Limb (tissue), 2 donors: ENCODE results near the gene DMAC2L.
"Not testable (repeated sequence)": the region's sequence is repeated elsewhere in the genome, so short reads cannot be mapped to it uniquely, and the experiment has no call there.

ENCODE experiments used
- DNase-seq, 2 donors: peaks; one replicate each; pipeline ENCODE4 v3.0.0-alpha.2; 2016; ENCODE audit errors: extremely low spot score in 2 of 2

The DMAC2L gene

DNA sequence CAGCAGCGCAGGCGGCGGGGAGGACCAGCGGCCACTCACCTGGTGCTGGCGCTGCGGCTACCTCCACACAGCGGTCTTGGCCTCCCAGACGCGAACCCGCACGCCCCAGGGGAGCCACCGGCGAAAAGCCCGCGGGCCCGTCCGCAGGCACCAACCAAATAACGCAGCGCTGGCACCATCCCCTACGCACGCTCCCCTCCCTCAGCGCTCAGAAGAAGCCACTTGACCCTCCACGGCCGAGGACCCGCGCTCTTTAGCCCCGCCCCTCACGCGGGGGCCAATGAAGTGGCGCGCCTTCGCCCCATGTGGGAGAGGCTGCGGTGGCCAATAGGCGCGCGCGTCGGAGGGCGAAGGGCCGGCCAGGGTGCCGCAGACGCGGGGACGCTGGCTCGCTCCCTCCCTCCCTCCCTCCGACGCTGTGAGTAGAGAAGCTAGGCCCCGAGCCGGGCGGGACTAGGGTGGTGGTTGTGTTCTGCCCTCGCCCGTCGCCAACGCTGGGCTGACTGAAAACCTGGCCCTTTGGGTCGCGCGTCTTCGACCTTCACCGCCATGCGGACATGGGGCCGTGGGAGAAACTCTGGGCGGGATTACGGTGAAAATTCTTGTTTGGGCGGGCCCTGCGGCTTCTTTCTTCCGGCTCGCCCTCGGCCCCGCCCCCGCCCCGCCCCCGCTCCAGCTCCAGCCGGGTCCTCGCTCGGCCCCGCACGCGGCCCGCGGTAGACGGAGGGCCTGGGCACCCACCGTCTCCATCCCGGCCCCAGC is at the start of gene DMAC2L, which contains the start of gene L2HGDH:
TSS of gene DMAC2L (plus strand) at position 353 of the 762 bp plus-strand sequence. CDS start 9,164 bp downstream, outside the sequence.
TSS of gene L2HGDH (minus strand) at position 258 of the 762 bp plus-strand sequence. CDS start at position 179, 79 bp downstream.
- DNase-seq = peak; percentile 94 to 95

DNA sequence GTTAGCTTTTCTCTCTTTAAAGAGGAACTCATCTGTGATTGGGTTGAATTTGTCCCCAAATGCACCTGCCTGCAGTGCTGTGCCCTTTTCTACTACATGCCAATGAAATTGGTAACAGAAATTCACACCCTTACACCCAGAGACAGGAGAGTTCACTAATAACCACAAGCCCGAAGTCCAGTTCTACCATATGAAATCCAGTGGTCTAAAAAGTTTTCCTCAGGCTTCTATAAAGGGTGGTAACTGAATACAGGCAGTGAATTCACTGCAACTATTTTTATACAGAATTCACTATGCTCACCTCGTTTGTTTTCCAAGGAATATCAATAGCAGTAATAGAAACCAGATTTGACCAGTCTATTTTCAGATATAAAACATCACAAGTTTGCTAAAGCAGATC is 49.3 kb upstream of the DMAC2L start:
- DNase-seq = no peak

DNA sequence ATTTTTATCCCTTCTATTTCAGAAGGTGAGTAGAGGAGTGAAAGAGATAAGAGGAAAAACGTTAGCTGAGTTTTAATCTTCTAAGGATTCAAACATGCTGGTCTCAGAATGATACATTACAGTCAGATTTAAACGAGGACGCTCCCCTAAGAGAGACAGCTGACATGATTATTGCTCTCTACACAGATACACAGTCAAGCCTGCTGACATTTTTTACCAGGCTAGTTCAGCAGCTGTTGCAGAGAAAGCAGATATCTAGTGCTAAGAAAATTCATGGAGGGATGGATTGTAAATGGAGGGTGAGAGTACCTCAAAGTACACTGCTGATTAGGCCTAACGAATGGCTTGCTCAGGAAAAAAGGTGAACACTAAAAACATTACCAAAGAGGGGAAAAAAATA is 48.8 kb upstream of the DMAC2L start:
- DNase-seq = peak in 1 of 2 donors; percentile 4

DNA sequence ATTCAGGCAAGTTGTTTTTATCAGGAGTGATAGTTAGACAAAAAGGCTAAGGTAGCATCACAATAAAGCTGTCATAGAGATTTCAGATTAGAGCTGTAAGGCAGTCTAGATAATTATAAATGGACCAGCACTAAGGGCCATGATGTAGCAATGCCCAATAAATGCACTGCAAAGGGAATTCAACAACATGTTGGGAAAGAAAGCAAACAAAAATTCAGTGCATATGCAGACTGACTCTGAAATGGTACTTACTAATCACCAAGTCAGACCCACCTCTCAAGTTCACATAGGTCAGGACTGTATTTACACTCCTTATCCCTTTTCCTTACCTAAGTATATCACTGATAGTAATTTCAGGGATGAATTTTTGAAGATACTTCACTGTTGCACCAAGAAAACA is 47.1 kb upstream of the DMAC2L start:
- no peak for DNase-seq

DNA sequence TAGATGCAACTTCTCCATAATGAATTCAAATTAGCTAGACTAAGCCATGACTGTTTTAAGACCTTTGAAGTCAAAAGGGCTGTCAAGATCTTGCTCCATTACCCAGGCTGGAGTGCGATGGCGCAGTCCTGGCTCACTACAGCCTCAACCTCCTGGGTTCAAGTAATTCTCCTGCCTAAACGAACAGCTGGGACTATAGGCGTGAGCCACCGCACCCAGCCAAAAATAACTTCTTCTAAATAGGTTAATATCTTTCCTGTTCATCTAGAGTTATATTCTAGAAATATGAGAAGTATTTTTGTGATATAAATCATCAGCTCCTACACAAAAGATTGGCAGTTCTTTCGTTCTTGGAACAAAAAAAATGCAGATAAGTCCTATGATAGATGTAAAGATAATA is 41.2 kb upstream of the DMAC2L start:
- no peak for DNase-seq

DNA sequence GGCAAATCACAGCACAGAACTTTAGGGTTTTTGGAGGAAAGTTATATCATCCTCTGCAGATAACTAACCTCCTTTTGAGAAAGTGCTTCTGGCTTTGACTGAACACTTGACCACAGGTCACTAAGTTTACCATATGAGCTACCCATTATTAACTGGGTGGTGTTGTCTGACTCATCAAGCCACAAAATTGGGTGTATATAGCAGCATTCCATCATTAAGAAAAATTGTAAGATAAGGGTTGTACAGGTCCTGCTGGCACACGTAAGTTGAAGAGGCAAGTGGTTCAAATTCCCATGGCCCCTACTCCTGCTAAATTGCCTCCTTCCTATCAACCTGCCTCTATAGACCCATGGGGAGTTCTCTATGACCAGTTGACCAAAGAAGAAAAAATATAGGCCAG is 39.6 kb upstream of the DMAC2L start:
- no peak for DNase-seq

GRCh38 chr14:50285861-50286260 is 26.3 kb upstream of the DMAC2L start:
- no peak for DNase-seq

- no peak for DNase-seq
Measured at GRCh38 chr14:50288146-50288545, 24.0 kb upstream of the DMAC2L start.

- DNase-seq = no peak
Measured at GRCh38 chr14:50290306-50290705, 21.8 kb upstream of the DMAC2L start.

DNA sequence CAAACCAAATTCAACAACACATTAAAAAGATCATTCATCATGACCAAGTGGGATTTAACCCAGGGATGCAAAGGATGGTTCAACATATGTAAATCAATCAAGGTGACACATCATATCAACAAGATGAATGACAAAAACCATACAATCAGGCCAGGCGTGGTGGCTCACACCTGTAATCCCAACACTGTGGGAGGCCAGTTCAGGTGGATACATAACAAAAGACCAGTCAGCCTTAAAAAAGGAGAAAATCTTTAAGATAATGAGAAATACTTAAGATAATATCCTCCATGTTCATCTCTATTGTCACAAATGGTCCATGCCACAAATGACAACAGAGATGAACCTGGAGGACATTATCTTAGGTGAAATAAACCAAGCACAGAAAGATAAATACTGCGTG is 12.5 kb upstream of the DMAC2L start:
- no peak for DNase-seq

DNA sequence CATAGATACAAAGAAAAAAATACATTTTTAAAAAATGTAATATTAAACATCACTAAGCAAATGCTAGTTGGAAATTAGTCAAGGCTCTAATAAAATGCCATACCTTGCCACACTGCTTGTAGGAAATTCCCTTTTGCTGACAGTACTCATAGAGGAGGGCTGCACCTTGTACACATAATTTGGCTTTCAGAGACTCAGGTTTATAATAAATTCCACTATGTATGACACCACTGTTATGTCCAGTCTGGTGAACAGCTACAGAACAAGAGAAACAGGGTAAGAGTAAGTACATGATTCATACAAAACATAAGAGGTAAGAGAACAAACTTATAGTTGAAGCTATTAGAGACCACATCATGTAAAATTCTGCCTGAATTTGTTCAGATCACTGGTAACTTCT is 10.2 kb upstream of the DMAC2L start:
- no peak for DNase-seq

GRCh38 chr14:50303744-50304471 is 8.2 kb upstream of the DMAC2L start:
- DNase-seq = no peak

GRCh38 chr14:50308363-50308915 is 3.7 kb upstream of the DMAC2L start:
- DNase-seq = no peak

DNA sequence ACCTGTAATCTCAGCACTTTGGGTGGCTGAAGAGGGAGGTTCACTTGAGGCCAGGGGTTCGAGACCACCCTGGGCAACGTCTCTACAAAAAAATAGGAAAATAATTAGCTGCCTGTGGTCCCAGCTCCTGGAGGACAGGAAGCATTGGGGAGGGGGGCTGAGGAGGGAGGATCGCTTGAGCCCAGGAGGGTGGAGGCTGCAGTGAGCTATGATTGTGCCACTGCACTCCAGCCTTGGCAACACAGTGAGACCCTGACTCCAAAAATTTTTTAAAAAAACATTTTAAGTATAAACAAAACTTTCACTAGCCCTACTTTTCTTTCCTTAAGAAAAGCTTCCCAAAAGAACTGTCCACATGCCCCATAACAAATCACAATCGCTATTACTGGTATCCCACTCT is 1.7 kb upstream of the DMAC2L start:
- DNase-seq = no peak

GRCh38 chr14:50311337-50311971 is 670 bp upstream of the DMAC2L start:
- no peak for DNase-seq

DNA sequence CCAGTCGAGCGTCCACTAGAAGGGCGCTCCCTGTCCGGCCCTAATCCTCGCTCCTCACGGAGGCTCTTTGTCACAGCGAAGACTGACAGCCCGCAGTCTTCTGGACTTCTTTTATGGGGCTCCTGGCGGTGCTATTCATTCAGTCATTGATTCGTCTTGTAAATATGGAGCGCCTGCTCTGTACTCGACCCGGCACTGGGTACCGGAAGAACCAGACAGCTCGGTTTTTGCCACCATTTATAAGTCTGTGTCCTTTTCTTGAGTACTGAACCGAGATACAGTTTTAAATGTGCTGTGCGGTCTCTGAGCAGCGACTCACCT is 570 bp downstream of the DMAC2L start:
- DNase-seq = no peak

DNA sequence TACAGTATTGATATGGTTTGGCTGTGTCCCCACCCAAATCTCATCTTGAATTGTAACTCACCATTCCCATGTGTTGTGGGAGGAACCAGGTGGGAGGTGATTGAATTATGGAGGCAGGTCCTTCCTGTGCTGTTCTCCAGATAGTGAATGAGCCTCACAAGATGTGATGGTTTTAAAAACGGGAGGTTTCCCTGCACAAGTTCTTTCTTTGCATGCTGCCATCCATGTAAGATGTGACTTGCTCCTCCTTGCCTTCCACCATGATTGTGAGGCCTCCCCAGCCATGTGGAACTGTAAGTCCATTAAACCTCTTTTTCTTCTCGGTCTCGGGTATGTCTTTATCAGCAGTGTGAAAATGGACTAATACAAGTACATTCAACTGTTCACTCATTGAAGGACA is 2.0 kb downstream of the DMAC2L start:
- DNase-seq = not testable (repeated sequence)

DNA sequence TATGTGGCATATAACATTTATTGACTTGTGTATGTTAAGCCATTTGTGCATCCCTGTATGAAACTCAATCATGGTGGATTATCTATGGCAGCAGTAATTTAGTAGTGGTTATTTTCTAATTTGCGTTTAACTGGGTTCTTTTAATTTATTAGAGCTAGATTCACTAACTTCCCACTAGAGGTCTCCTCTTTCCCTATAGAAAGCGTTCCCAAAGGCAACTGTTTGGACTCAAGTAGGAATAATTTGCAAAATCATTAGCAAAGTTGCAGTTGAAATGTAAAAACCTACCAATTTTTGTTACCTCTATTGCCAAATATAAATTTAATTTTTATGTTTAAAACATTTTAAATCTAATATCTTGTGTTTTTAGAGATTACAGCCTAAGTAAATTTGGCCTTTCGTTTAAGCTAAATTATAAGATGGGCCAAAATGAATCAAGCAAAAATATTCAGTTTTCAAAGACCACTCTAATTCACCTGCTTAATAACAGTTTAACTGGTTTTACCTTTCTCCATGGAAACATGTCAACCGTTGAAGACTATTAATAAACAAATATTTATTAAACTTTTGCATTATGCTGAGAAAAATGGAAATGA is 6.0 kb downstream of the DMAC2L start:
- DNase-seq = peak in 1 of 2 donors; percentile 74

GRCh38 chr14:50319293-50319692 is 7.2 kb downstream of the DMAC2L start:
- DNase-seq = no peak

DNA sequence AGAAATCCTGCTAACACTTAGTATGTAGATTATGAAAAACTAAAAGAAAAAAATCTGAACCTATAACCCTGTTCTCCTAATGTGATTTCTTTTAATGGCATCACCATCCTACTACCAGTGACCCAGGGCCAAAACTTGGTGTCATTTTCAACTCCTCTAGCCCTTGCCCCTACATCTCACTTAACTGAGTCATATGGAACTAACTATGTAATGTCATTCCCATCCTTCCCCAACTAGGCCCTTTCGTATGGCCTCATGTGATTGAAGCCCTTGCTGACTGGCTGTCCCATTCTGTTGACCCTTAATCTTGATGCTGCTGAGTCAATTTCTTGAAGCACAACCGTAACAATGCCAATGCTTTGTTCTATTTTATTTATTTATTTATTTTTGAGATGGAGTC is 7.6 kb downstream of the DMAC2L start:
- no peak for DNase-seq

- no peak for DNase-seq
Measured at GRCh38 chr14:50320283-50320682, 8.2 kb downstream of the DMAC2L start.
